CD4-positive, alpha-beta T cell (primary cell): ENCODE results near the gene FAM131B. TPM values are rescaled to one million over a fixed set of nuclear protein-coding genes. Genes with fewer than 3 reads are reported as not detected.

ENCODE experiments used
- ATAC-seq: fragments of 200-7000 bp; cut with Tn5 transposase; one replicate; pipeline ENCODE4 v1.10.0; 2022; ENCODE audit warnings: mild to moderate bottlenecking; ENCODE audit not compliant: poor library complexity
- CTCF ChIA-PET: fragments of 350-600 bp; sonication (Branson Sonifier 250); formaldehyde crosslinking; loops from one replicate; lab custom pipeline; 2021; ENCODE audit warnings: antibody characterized with exemption, inconsistent platforms; lab: Charles Lee
- POLR2A ChIA-PET: fragments of 350-600 bp; sonication (Branson Sonifier 250); formaldehyde crosslinking; loops from one replicate; lab custom pipeline; 2021; ENCODE audit warnings: antibody characterized with exemption, inconsistent platforms; lab: Charles Lee
- DNase-seq, 14 experiments: peaks; one replicate each; pipeline ENCODE4 v3.0.0-alpha.2; 2013 to 2020; ENCODE audit warnings: mixed read lengths in 2 of 14
- H3K27ac ChIP-seq, 2 donors: one replicate each; pipeline versions ENCODE4 v1.5.1 to v1.7.0; 2013; ENCODE audit warnings: low read length in 2 of 2, low read depth in 1 of 2, mild to moderate bottlenecking in 1 of 2
- H3K27me3 ChIP-seq, 2 experiments: 1 replicate in 1 of 2; 2 replicates in 1 of 2; pipeline versions ENCODE4 v1.6.1 to v1.7.0; 2013; ENCODE audit warnings: low read length in 2 of 2, control low read depth in 1 of 2, mild to moderate bottlenecking in 1 of 2, moderate library complexity in 1 of 2; ENCODE audit not compliant: insufficient read depth in 2 of 2, control insufficient read depth in 1 of 2
- H3K36me3 ChIP-seq: one replicate; pipeline ENCODE4 v1.6.1; 2013; ENCODE audit warnings: low read length, control low read depth; ENCODE audit not compliant: insufficient read depth
- H3K4me1 ChIP-seq: one replicate; pipeline ENCODE4 v1.6.1; 2013; ENCODE audit warnings: low read length, control low read depth; ENCODE audit not compliant: insufficient read depth
- H3K4me3 ChIP-seq: one replicate; pipeline ENCODE4 v1.5.1; 2013; ENCODE audit warnings: mild to moderate bottlenecking, low read length, moderate library complexity
- H3K9me3 ChIP-seq, 2 experiments: 1 replicate in 1 of 2; 2 replicates in 1 of 2; pipeline versions ENCODE4 v1.6.1 to v1.7.0; 2013; ENCODE audit warnings: low read length in 2 of 2, mild to moderate bottlenecking in 2 of 2, control low read depth in 1 of 2, moderate library complexity in 1 of 2; ENCODE audit not compliant: control insufficient read depth in 1 of 2, insufficient read depth in 1 of 2
- H3K27ac Mint-ChIP-seq: one replicate; pipeline ENCODE4 v1.8.0; 2020; ENCODE audit warnings: mixed read lengths
- H3K27me3 Mint-ChIP-seq: one replicate; pipeline ENCODE4 v1.8.0; 2021; ENCODE audit warnings: mixed read lengths
- H3K36me3 Mint-ChIP-seq: one replicate; pipeline ENCODE4 v1.8.0; 2021; ENCODE audit warnings: low read depth, mixed read lengths
- H3K4me1 Mint-ChIP-seq: one replicate; pipeline ENCODE4 v1.8.0; 2021; ENCODE audit warnings: low read depth, mixed read lengths
- H3K4me3 Mint-ChIP-seq: one replicate; pipeline ENCODE4 v1.8.0; 2020; ENCODE audit warnings: mild to moderate bottlenecking, mixed read lengths
- H3K9me3 Mint-ChIP-seq: one replicate; pipeline ENCODE4 v1.8.0; 2020; ENCODE audit warnings: mixed read lengths
- intact Hi-C, 2 experiments: fragments of 100-400 bp; cut with DNase I in 1 of 2; cut with micrococcal nuclease in 1 of 2; formaldehyde crosslinking; loops; one replicate each; pipeline versions ENCODE4 v1.15.1 to v1.9.0; 2023 to 2025; cut with DNase I, micrococcal nuclease
- total RNA-seq, 174 experiments: library from RNA in 2 of 174; stranded (reverse) in 2 of 174; gene quantifications; one replicate each; pipeline ENCODE4 v1.2.3 and lab custom pipeline; 2021 to 2026
- TF ChIP-seq, protein P1 (sequence below): fragments of 200-600 bp; IDR thresholded peaks from one replicate; pipeline ENCODE4 v1.8.0; 2022; ENCODE audit warnings: antibody characterized with exemption, mild to moderate bottlenecking

The FAM131B gene
- total RNA-seq, 2 experiments from 2014 or later: 0.14 TPM; not detected in 1

DNA sequence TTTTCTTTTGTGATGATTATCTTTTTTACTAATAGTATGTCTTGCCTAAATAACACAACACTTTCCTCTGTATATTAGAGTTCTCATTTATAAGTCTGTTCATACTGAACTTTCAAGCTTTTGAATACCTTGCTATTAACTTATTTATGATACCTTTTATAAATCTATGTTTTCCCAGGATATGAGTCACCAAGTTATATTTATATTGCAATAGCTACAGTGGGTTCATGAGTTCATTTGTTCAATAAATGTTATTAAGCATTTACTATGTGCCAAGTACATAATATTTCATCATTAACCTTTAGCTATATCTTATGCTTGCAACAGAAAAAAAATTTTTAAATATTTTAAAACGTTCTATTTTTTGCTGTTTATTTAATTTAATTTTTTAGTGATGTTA, 28.3 kb downstream of the FAM131B start:
- Mint-ChIP-seq H3K27ac (no peak overlapping the region), H3K36me3 (no peaks in the 10 kb centered on the region), H3K9me3 (no peaks in the 10 kb centered on the region), H3K4me3 (no peak overlapping the region), H3K4me1 (no peaks in the 10 kb centered on the region), H3K27me3 (peaks cover 19% of the 10 kb centered on the region)
- H3K4me1 ChIP-seq: no peaks in the 10 kb centered on the region
- ATAC-seq: no peak
- no peaks in the 10 kb centered on the region for H3K36me3 ChIP-seq
- ChIA-PET CTCF (interaction anchor here (1.4 kb wide), 1 partner anchor 94 kb away, joined by 4 read pairs; no protein-coding TSS in a partner anchor), POLR2A (no interaction called here)
- no peak for DNase-seq
- no peaks in the 10 kb centered on the region for H3K27me3 ChIP-seq
- intact Hi-C loops: no loop called here
- TF ChIP-seq, protein P1, sequence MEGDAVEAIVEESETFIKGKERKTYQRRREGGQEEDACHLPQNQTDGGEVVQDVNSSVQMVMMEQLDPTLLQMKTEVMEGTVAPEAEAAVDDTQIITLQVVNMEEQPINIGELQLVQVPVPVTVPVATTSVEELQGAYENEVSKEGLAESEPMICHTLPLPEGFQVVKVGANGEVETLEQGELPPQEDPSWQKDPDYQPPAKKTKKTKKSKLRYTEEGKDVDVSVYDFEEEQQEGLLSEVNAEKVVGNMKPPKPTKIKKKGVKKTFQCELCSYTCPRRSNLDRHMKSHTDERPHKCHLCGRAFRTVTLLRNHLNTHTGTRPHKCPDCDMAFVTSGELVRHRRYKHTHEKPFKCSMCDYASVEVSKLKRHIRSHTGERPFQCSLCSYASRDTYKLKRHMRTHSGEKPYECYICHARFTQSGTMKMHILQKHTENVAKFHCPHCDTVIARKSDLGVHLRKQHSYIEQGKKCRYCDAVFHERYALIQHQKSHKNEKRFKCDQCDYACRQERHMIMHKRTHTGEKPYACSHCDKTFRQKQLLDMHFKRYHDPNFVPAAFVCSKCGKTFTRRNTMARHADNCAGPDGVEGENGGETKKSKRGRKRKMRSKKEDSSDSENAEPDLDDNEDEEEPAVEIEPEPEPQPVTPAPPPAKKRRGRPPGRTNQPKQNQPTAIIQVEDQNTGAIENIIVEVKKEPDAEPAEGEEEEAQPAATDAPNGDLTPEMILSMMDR: no peak
- no peaks in the 10 kb centered on the region for H3K9me3 ChIP-seq
- H3K27ac ChIP-seq: no peak overlapping the region
- H3K4me3 ChIP-seq: no peak overlapping the region

DNA sequence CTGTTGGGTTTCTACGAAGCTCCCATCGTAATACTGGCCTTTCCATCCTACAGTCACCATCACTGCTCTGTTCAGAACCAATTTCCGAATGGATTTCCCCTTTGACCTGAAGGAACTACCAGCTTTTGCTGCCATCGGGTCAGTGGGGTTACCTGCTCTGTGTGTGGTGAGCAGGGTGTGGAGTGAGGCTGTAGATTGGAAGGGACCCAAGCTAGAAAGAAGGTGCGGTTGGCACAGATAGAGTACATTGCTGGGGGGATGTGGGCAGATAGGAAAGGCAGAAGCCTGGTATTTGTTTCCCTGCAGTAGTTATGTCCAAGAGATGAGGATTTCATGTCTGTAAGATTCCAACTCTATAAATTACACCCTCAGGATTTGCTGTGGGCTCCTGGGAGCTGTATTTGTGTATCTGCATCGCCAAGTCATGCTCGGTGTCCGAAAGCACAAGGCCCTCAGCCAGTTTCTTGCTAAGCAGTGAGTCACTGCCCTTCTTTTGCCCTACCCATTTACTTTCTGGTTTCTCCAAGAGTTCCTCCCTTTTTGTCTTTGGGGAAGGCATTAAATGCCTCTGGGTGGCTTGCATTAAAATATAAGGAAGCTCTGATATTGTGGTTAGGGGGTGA, 31.2 kb downstream of the FAM131B start:
- Mint-ChIP-seq H3K9me3 (no peaks in the 10 kb centered on the region), H3K4me1 (no peaks in the 10 kb centered on the region), H3K27me3 (peaks cover 4% of the 10 kb centered on the region), H3K36me3 (no peaks in the 10 kb centered on the region), H3K27ac (no peak overlapping the region), H3K4me3 (no peak overlapping the region)
- intact Hi-C loops: no loop called here
- ChIA-PET CTCF (interaction anchor here (0.8 kb wide), 1 partner anchor 116 kb away, joined by 3 read pairs; no protein-coding TSS in a partner anchor), POLR2A (no interaction called here)
- Histone ChIP-seq H3K27me3 (no peaks in the 10 kb centered on the region), H3K36me3 (no peaks in the 10 kb centered on the region), H3K9me3 (no peaks in the 10 kb centered on the region), H3K4me1 (no peaks in the 10 kb centered on the region), H3K27ac (no peak overlapping the region), H3K4me3 (no peak overlapping the region)
- TF ChIP-seq, protein P1: no peak
- ATAC-seq (no peak), DNase-seq (no peak)

DNA sequence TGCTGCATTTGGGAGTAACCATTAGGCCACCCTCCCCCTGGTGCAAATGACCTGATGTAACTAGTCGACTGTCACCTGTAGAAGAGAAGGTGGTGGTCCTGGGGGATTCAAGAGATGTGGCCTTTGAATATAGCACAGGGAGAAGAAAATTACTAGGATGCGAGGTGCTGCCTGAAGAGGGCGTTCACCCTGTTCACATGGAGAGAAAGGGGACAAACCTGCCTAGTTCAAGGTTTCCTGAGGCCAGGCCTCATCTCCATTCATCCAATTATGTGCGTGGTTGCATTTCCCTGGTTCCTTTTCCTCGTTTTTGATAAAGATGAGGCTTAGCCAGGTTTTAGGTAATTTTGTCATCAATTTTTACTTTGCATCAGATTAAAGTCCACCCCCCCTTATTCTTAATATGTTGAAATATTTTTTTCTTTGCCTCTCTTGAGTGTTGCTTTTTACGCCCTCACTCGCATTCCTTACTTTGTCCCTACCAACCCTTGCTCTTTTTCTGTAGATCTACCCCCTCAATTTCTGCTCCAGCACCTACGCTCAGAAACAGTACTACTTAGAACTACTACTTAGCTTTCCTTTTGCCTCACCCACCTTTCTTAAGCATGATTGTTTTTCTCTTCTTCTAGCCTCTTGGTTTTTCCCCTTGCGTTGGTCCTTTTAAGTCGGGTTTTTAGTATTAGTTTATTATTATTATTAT, 32.9 kb downstream of the FAM131B start:
- Mint-ChIP-seq H3K36me3 (no peaks in the 10 kb centered on the region), H3K9me3 (no peaks in the 10 kb centered on the region), H3K27me3 (peaks cover 4% of the 10 kb centered on the region), H3K4me1 (peaks cover 9% of the 10 kb centered on the region), H3K27ac (no peak overlapping the region), H3K4me3 (no peak overlapping the region)
- intact Hi-C loops: no loop called here
- ATAC-seq (no peak), DNase-seq (no peak)
- ChIA-PET CTCF (interaction anchor here (0.7 kb wide), 1 partner anchor 1084 kb away, joined by 3 read pairs; no protein-coding TSS in a partner anchor), POLR2A (no interaction called here)
- TF ChIP-seq, protein P1: no peak
- Histone ChIP-seq H3K4me1 (no peaks in the 10 kb centered on the region), H3K9me3 (no peaks in the 10 kb centered on the region), H3K4me3 (no peak overlapping the region), H3K27ac (no peak overlapping the region), H3K36me3 (no peaks in the 10 kb centered on the region), H3K27me3 (no peaks in the 10 kb centered on the region)
